ENCODE measurements around the gene ING4.

DNA sequence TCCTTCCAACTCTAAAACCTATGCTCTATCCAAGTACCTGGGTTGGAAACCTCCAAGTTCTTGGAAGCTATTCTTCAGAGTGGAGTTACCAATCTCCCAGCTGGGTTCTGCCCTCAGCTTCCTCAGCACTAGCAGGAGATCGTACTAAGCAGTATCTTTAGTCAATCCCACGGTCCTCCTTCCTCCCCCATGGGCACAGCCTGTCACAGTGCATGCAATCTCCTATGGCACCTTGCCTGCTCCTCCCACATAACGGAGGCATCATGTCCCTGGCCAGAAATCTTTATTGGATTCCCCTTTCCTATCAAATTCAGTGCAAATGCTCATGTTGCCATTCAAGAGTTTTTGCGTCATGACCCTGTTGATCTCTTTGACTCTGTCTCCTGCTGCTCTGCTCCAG, 21.8 kb downstream of the ING4 start:
- no peak for TF ChIP-seq EP300 (IDR thresholded peaks at IDR 0.05; ENCODE audit: borderline replicate concordance)
- TF ChIP-seq TEAD4 (IDR thresholded peaks at IDR 0.05): no peak
- TF ChIP-seq, protein P1, sequence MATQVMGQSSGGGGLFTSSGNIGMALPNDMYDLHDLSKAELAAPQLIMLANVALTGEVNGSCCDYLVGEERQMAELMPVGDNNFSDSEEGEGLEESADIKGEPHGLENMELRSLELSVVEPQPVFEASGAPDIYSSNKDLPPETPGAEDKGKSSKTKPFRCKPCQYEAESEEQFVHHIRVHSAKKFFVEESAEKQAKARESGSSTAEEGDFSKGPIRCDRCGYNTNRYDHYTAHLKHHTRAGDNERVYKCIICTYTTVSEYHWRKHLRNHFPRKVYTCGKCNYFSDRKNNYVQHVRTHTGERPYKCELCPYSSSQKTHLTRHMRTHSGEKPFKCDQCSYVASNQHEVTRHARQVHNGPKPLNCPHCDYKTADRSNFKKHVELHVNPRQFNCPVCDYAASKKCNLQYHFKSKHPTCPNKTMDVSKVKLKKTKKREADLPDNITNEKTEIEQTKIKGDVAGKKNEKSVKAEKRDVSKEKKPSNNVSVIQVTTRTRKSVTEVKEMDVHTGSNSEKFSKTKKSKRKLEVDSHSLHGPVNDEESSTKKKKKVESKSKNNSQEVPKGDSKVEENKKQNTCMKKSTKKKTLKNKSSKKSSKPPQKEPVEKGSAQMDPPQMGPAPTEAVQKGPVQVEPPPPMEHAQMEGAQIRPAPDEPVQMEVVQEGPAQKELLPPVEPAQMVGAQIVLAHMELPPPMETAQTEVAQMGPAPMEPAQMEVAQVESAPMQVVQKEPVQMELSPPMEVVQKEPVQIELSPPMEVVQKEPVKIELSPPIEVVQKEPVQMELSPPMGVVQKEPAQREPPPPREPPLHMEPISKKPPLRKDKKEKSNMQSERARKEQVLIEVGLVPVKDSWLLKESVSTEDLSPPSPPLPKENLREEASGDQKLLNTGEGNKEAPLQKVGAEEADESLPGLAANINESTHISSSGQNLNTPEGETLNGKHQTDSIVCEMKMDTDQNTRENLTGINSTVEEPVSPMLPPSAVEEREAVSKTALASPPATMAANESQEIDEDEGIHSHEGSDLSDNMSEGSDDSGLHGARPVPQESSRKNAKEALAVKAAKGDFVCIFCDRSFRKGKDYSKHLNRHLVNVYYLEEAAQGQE (IDR thresholded peaks at IDR 0.05; ENCODE audit: low read depth): no peak
- no peak for TF ChIP-seq RAD21 (IDR thresholded peaks at IDR 0.05; ENCODE audit: low read depth)

Measured in Ishikawa (cell line).